ENCODE results near the gene ZNF831. TPM values are rescaled to one million over a fixed set of nuclear protein-coding genes. Genes with fewer than 3 reads are reported as not detected.
A peak's percentile ranks its signal among the peaks of the same experiment; 100 is the strongest.

The ZNF831 gene
- polyA plus RNA-seq, 2 donors, result 0.09 to 0.16 TPM

DNA sequence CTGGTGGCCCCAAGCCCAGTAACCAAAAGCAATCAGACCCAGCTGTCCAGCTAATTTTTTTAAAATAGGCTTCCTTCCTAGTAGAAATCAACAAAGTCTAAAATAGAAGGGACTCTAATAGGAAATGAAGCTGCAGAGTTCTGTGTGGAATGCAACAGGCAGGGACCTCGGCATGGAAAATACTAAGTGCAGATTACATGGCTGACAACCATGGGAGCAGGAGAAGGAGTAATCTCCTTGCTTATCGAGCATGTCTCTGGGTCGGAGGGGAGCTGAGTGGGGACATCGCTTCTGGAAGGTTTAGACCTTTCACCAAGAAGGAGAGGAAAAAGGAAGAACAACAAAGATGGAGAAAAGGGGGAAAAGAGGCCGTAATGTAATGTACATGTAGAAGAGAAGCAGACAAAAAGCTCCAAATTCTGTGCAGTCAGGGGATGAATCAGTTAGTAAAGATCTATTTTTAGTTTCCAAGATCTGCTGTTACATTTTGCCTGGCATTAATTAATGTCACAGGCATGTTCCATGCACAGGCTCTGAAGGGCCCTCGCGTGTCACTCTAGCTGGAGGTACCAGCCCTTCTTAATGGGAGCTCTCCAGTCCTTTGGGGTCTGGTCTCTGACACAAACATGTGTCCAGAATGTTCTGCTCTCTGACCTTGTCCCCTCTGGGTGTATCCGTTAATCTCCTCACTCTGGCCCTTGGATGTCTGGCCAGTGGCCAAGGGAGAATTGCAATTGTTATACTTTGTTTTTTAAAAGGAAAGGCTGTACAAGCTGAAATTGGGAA is 16.6 kb upstream of the ZNF831 start:
- WGBS, 2 donors, result 56 to 65% methylated on average over 8 of the region's 8 CpGs
- peaks cover 6 to 10% of the 10 kb centered on the region in 2 donors for H3K4me1 ChIP-seq (ENCODE audit: control insufficient read depth in 2 of 2, insufficient read depth in 2 of 2, low read length in 1 of 2)
- H3K36me3 ChIP-seq (ENCODE audit: control insufficient read depth in 2 of 2, insufficient read depth in 2 of 2, low read length in 1 of 2), result no peaks in the 10 kb centered on the region
- H3K27me3 ChIP-seq (ENCODE audit: control insufficient read depth in 1 of 2, insufficient read depth in 2 of 2, low read length in 2 of 2), result no peaks in the 10 kb centered on the region
- no peaks in the 10 kb centered on the region for H3K9me3 ChIP-seq (ENCODE audit: control insufficient read depth in 2 of 2, insufficient read depth in 1 of 2, low read depth in 1 of 2, low read length in 1 of 2)
- H3K27ac ChIP-seq (ENCODE audit: low read depth in 2 of 2, low read length in 1 of 2), result peak overlapping the region; percentile 63 to 65
- H3K4me3 ChIP-seq (ENCODE audit: low read depth in 1 of 2, low read length in 2 of 2), result no peak overlapping the region

GRCh38 chr20:59147586-59147985 is 16.0 kb upstream of the ZNF831 start:
- Histone ChIP-seq H3K27ac (ENCODE audit: low read depth in 2 of 2, low read length in 1 of 2) (no peak overlapping the region), H3K27me3 (ENCODE audit: control insufficient read depth in 1 of 2, insufficient read depth in 2 of 2, low read length in 2 of 2) (no peaks in the 10 kb centered on the region), H3K4me3 (ENCODE audit: low read depth in 1 of 2, low read length in 2 of 2) (no peak overlapping the region), H3K4me1 (ENCODE audit: control insufficient read depth in 2 of 2, insufficient read depth in 2 of 2, low read length in 1 of 2) (peaks cover 10 to 12% of the 10 kb centered on the region in 2 donors), H3K9me3 (ENCODE audit: control insufficient read depth in 2 of 2, insufficient read depth in 1 of 2, low read depth in 1 of 2, low read length in 1 of 2) (no peaks in the 10 kb centered on the region), H3K36me3 (ENCODE audit: control insufficient read depth in 2 of 2, insufficient read depth in 2 of 2, low read length in 1 of 2) (no peaks in the 10 kb centered on the region)
- 79 to 87% methylated on average over 3 of the region's 3 CpGs for WGBS, 2 donors

DNA sequence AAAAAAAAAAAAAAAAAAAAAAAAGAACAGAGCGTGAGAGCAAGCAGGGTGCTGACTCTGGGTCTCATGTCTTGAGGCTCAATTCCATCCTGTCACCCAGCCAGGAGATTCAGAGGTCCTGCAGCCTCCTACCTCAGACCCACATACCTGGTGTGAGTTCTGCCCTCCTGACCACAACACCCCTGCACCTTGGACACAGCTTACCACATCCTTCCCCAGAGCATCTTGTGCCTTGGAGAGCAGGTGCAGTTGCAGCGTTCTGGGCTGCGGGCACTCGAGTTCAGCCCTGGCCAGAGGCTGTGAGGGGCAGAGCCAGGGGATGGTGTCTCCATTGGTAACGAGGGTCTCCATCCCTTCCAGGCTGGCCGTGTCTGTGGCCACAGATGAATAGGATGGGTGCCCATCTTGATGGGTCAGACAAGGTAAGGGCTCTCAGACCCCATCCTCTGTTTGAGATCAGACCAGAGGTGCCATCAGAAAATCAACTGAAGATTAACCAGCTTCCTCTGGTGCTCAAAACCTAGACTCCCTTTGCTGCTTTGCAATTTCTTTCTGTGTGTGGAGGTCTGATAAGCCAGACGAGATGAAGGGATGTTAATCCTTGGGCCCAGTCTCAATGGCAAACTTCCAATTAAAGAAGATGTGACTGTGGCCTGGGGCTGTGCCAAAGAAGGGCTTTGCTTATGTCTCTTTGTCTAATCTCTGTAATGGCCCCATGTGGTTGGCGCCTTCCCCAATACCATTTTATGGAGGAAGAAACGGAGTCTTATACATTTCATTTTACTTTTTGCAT is 14.7 kb upstream of the ZNF831 start:
- H3K36me3 ChIP-seq (ENCODE audit: control insufficient read depth in 2 of 2, insufficient read depth in 2 of 2, low read length in 1 of 2), result no peaks in the 10 kb centered on the region
- no peaks in the 10 kb centered on the region for H3K27me3 ChIP-seq (ENCODE audit: control insufficient read depth in 1 of 2, insufficient read depth in 2 of 2, low read length in 2 of 2)
- H3K9me3 ChIP-seq (ENCODE audit: control insufficient read depth in 2 of 2, insufficient read depth in 1 of 2, low read depth in 1 of 2, low read length in 1 of 2), result no peaks in the 10 kb centered on the region
- H3K4me1 ChIP-seq (ENCODE audit: control insufficient read depth in 2 of 2, insufficient read depth in 2 of 2, low read length in 1 of 2), result peaks cover 10 to 21% of the 10 kb centered on the region in 2 donors
- 79 to 81% methylated on average over 9 of the region's 9 CpGs for WGBS, 2 donors
- no peak overlapping the region for H3K4me3 ChIP-seq (ENCODE audit: low read depth in 1 of 2, low read length in 2 of 2)
- H3K27ac ChIP-seq (ENCODE audit: low read depth in 2 of 2, low read length in 1 of 2), result peak overlapping the region; percentile 7 to 50

- peaks cover 10 to 26% of the 10 kb centered on the region in 2 donors for H3K4me1 ChIP-seq (ENCODE audit: control insufficient read depth in 2 of 2, insufficient read depth in 2 of 2, low read length in 1 of 2)
- H3K27me3 ChIP-seq (ENCODE audit: control insufficient read depth in 1 of 2, insufficient read depth in 2 of 2, low read length in 2 of 2), result no peaks in the 10 kb centered on the region
- H3K27ac ChIP-seq (ENCODE audit: low read depth in 2 of 2, low read length in 1 of 2), result peak overlapping the region in 1 of 2 donors; percentile 64
- WGBS, 2 donors, result 51 to 55% methylated on average over 18 of the region's 18 CpGs
- no peaks in the 10 kb centered on the region for H3K36me3 ChIP-seq (ENCODE audit: control insufficient read depth in 2 of 2, insufficient read depth in 2 of 2, low read length in 1 of 2)
- no peak overlapping the region for H3K4me3 ChIP-seq (ENCODE audit: low read depth in 1 of 2, low read length in 2 of 2)
- H3K9me3 ChIP-seq (ENCODE audit: control insufficient read depth in 2 of 2, insufficient read depth in 1 of 2, low read depth in 1 of 2, low read length in 1 of 2), result no peaks in the 10 kb centered on the region
Observed at GRCh38 chr20:59149678-59150504, 13.7 kb upstream of the ZNF831 start.

DNA sequence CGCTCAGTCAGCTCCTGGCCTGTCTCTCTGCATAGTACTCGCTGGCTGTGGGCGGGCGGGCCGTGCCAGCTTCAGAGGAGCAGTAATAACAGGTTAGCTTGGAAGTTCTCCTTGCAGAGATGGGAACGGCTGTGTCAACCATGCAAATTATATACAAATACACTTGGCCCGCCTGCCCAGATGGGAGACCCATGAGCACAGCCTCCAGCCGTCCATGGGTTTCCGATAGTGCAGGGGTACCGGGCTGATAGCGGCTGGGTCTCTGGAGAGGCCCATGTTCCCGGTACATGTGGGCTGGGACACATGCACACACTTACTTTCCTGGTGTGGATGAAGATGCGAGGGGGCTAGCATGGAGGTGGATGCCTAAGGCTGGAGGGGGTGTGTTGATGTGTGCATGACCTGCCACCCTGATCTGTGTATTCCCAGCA is 12.8 kb upstream of the ZNF831 start:
- H3K9me3 ChIP-seq (ENCODE audit: control insufficient read depth in 2 of 2, insufficient read depth in 1 of 2, low read depth in 1 of 2, low read length in 1 of 2), result no peaks in the 10 kb centered on the region
- peak overlapping the region in 1 of 2 donors; percentile 37 for H3K27ac ChIP-seq (ENCODE audit: low read depth in 2 of 2, low read length in 1 of 2)
- no peaks in the 10 kb centered on the region for H3K36me3 ChIP-seq (ENCODE audit: control insufficient read depth in 2 of 2, insufficient read depth in 2 of 2, low read length in 1 of 2)
- H3K4me1 ChIP-seq (ENCODE audit: control insufficient read depth in 2 of 2, insufficient read depth in 2 of 2, low read length in 1 of 2), result peaks cover 10 to 26% of the 10 kb centered on the region in 2 donors
- no peak overlapping the region for H3K4me3 ChIP-seq (ENCODE audit: low read depth in 1 of 2, low read length in 2 of 2)
- H3K27me3 ChIP-seq (ENCODE audit: control insufficient read depth in 1 of 2, insufficient read depth in 2 of 2, low read length in 2 of 2), result no peaks in the 10 kb centered on the region
- 74 to 82% methylated on average over 13 of the region's 13 CpGs for WGBS, 2 donors

DNA sequence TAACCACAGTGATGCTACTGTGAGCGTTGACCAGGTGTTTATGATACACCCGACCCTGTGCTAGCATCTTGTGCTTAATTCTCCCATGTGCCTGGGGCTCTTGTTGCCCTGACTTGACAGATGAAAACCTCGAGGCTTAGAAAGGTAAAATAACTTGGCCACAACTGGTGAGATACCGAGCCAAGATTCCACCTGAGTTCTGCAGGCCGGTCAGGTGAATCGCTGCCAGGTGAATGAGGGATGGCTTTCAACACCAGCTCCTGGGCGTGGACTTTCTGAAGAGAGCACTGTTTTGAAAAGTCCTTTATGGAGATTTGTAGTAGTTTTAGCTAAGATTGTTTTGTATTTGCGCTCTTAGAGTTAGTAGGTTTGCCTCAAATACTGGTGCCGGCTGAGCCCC is 12.2 kb upstream of the ZNF831 start:
- 57 to 61% methylated on average over 9 of the region's 9 CpGs for WGBS, 2 donors
- peaks cover 10 to 26% of the 10 kb centered on the region in 2 donors for H3K4me1 ChIP-seq (ENCODE audit: control insufficient read depth in 2 of 2, insufficient read depth in 2 of 2, low read length in 1 of 2)
- no peaks in the 10 kb centered on the region for H3K9me3 ChIP-seq (ENCODE audit: control insufficient read depth in 2 of 2, insufficient read depth in 1 of 2, low read depth in 1 of 2, low read length in 1 of 2)
- no peak overlapping the region for H3K4me3 ChIP-seq (ENCODE audit: low read depth in 1 of 2, low read length in 2 of 2)
- H3K27me3 ChIP-seq (ENCODE audit: control insufficient read depth in 1 of 2, insufficient read depth in 2 of 2, low read length in 2 of 2), result no peaks in the 10 kb centered on the region
- no peak overlapping the region for H3K27ac ChIP-seq (ENCODE audit: low read depth in 2 of 2, low read length in 1 of 2)
- no peaks in the 10 kb centered on the region for H3K36me3 ChIP-seq (ENCODE audit: control insufficient read depth in 2 of 2, insufficient read depth in 2 of 2, low read length in 1 of 2)

DNA sequence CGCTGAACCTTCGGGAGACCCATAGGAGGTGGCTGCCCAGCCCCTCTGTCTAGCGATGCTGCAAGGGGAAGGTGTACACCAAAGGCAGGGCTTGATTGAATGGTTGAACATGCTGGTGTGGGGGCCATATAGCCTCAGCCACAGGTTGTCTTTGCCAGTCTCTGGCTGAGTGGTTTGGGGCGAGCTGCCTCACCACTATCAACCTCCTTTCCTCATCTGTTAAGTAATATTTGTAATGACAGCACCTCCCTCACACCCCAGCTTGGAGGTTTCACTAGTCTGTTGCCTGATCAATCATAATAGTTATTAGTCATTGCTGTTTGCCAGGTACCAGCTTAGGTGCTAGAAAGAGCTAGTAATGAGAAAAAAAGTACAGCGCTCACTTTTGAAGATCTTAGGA is 11.8 kb upstream of the ZNF831 start:
- no peak overlapping the region for H3K27ac ChIP-seq (ENCODE audit: low read depth in 2 of 2, low read length in 1 of 2)
- no peak overlapping the region for H3K4me3 ChIP-seq (ENCODE audit: low read depth in 1 of 2, low read length in 2 of 2)
- H3K27me3 ChIP-seq (ENCODE audit: control insufficient read depth in 1 of 2, insufficient read depth in 2 of 2, low read length in 2 of 2), result no peaks in the 10 kb centered on the region
- WGBS, 2 donors, result 73 to 88% methylated on average over 5 of the region's 5 CpGs
- peaks cover 10 to 26% of the 10 kb centered on the region in 2 donors for H3K4me1 ChIP-seq (ENCODE audit: control insufficient read depth in 2 of 2, insufficient read depth in 2 of 2, low read length in 1 of 2)
- no peaks in the 10 kb centered on the region for H3K36me3 ChIP-seq (ENCODE audit: control insufficient read depth in 2 of 2, insufficient read depth in 2 of 2, low read length in 1 of 2)
- H3K9me3 ChIP-seq (ENCODE audit: control insufficient read depth in 2 of 2, insufficient read depth in 1 of 2, low read depth in 1 of 2, low read length in 1 of 2), result no peaks in the 10 kb centered on the region

- no peaks in the 10 kb centered on the region for H3K36me3 ChIP-seq (ENCODE audit: control insufficient read depth in 2 of 2, insufficient read depth in 2 of 2, low read length in 1 of 2)
- no peaks in the 10 kb centered on the region for H3K27me3 ChIP-seq (ENCODE audit: control insufficient read depth in 1 of 2, insufficient read depth in 2 of 2, low read length in 2 of 2)
- peak overlapping the region in 1 of 2 donors; percentile 37 for H3K27ac ChIP-seq (ENCODE audit: low read depth in 2 of 2, low read length in 1 of 2)
- no peaks in the 10 kb centered on the region for H3K9me3 ChIP-seq (ENCODE audit: control insufficient read depth in 2 of 2, insufficient read depth in 1 of 2, low read depth in 1 of 2, low read length in 1 of 2)
- H3K4me1 ChIP-seq (ENCODE audit: control insufficient read depth in 2 of 2, insufficient read depth in 2 of 2, low read length in 1 of 2), result peaks cover 10 to 26% of the 10 kb centered on the region in 2 donors
- no peak overlapping the region for H3K4me3 ChIP-seq (ENCODE audit: low read depth in 1 of 2, low read length in 2 of 2)
- WGBS, 2 donors, result 54 to 56% methylated on average over 8 of the region's 8 CpGs
Observed at GRCh38 chr20:59152559-59153354, 10.9 kb upstream of the ZNF831 start.

DNA sequence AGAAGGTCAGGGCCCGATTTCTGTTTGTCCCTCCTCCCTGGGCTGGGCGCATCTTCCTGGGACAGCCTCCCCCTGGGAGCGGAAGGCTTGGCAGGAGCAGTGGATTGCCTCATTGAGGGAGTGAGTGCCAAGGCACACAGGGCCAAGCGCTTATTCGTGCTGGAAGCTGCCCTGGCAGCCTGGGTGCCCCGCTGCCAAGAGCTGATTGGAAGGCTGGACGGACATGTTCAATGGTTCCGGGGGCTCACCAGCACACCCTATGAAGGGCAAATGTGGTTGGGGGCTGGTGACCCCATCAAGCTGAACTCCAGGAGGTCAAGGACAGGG is 10.3 kb upstream of the ZNF831 start:
- 33 to 58% methylated on average over 8 of the region's 8 CpGs for WGBS, 2 donors
- Histone ChIP-seq H3K27ac (ENCODE audit: low read depth in 2 of 2, low read length in 1 of 2) (peak overlapping the region in 1 of 2 donors; percentile 37), H3K4me1 (ENCODE audit: control insufficient read depth in 2 of 2, insufficient read depth in 2 of 2, low read length in 1 of 2) (peaks cover 12 to 30% of the 10 kb centered on the region in 2 donors), H3K36me3 (ENCODE audit: control insufficient read depth in 2 of 2, insufficient read depth in 2 of 2, low read length in 1 of 2) (no peaks in the 10 kb centered on the region), H3K9me3 (ENCODE audit: control insufficient read depth in 2 of 2, insufficient read depth in 1 of 2, low read depth in 1 of 2, low read length in 1 of 2) (no peaks in the 10 kb centered on the region), H3K4me3 (ENCODE audit: low read depth in 1 of 2, low read length in 2 of 2) (no peak overlapping the region), H3K27me3 (ENCODE audit: control insufficient read depth in 1 of 2, insufficient read depth in 2 of 2, low read length in 2 of 2) (no peaks in the 10 kb centered on the region)
